B cell (primary cell): Measurements from ENCODE around the gene SLC2A9. TPM values are rescaled to one million over a fixed set of nuclear protein-coding genes. Genes with fewer than 3 reads are reported as not detected.

Experiments used
- ATAC-seq: fragments of 200-7000 bp; cut with Tn5 transposase; one replicate; pipeline ENCODE4 v1.10.0; 2021; ENCODE audit warnings: low read depth, mild to moderate bottlenecking, moderate number of reproducible peaks, moderate library complexity
- CTCF ChIA-PET: fragments of 350-600 bp; sonication (Branson Sonifier 250); formaldehyde crosslinking; loops from one replicate; lab custom pipeline; 2021; ENCODE audit warnings: antibody characterized with exemption, inconsistent platforms; lab: Charles Lee
- POLR2A ChIA-PET: fragments of 350-600 bp; sonication (Branson Sonifier 250); formaldehyde crosslinking; loops from one replicate; lab custom pipeline; 2021; ENCODE audit warnings: antibody characterized with exemption; lab: Charles Lee
- DNase-seq: peaks from one replicate; pipeline ENCODE4 v3.0.0; 2013
- H2AFZ ChIP-seq: 2 replicates; pipeline ENCODE4 v1.6.1; 2012; ENCODE audit warnings: mild to moderate bottlenecking, low read depth, low read length; ENCODE audit not compliant: insufficient read depth, poor library complexity, severe bottlenecking
- H3K27ac ChIP-seq, 2 donors: 1 replicate in 1 of 2; 2 replicates in 1 of 2; pipeline ENCODE4 v1.5.1; 2012 to 2013; ENCODE audit warnings: low read length in 2 of 2, mild to moderate bottlenecking in 2 of 2, moderate library complexity in 1 of 2
- H3K27me3 ChIP-seq, 4 experiments: fragments of 200-600 bp in 1 of 4; sonication (generic) in 1 of 4; replicated peaks in 1 of 4; 1 replicate in 2 of 4; 2 replicates in 2 of 4; pipeline versions ENCODE4 v1.6.1 to v1.7.0; 2013 to 2016; ENCODE audit warnings: low read length in 3 of 4, mild to moderate bottlenecking in 2 of 4, mixed read lengths in 1 of 4, moderate library complexity in 1 of 4; ENCODE audit not compliant: insufficient read depth in 4 of 4, control insufficient read depth in 3 of 4; ENCODE audit errors: control extremely low read depth in 1 of 4
- H3K36me3 ChIP-seq, 2 experiments: replicated peaks in 1 of 2; 1 replicate in 1 of 2; 2 replicates in 1 of 2; pipeline versions ENCODE4 v1.6.1 to v1.7.1; 2013; ENCODE audit warnings: low read length in 1 of 2; ENCODE audit not compliant: insufficient read depth in 2 of 2, control insufficient read depth in 1 of 2; ENCODE audit errors: control extremely low read depth in 1 of 2, extremely low read depth in 1 of 2
- H3K4me1 ChIP-seq, 2 donors: fragments of 200-600 bp in 1 of 2; sonication (generic) in 1 of 2; 1 replicate in 1 of 2; 2 replicates in 1 of 2; pipeline versions ENCODE4 v1.5.1 to v1.6.1; 2013 to 2017; ENCODE audit warnings: low read length in 2 of 2; ENCODE audit not compliant: control insufficient read depth in 2 of 2, insufficient read depth in 2 of 2
- H3K4me2 ChIP-seq: replicated peaks from 2 replicates; pipeline ENCODE3; 2012; ENCODE audit warnings: mild to moderate bottlenecking, low read depth, low read length; ENCODE audit not compliant: poor library complexity, severe bottlenecking
- H3K4me3 ChIP-seq, 5 experiments: fragments of 200-600 bp in 1 of 5; sonication (generic) in 1 of 5; 1 replicate in 3 of 5; 2 replicates in 2 of 5; pipeline versions ENCODE4 v1.5.1 to v1.7.0; 2011 to 2016; ENCODE audit warnings: low read length in 4 of 5, mild to moderate bottlenecking in 4 of 5, low read depth in 2 of 5, control low read depth in 1 of 5, moderate library complexity in 1 of 5; ENCODE audit not compliant: insufficient read depth in 1 of 5; ENCODE audit errors: control extremely low read depth in 1 of 5, extremely low read depth in 1 of 5
- H3K79me2 ChIP-seq: fragments of 200-600 bp; sonication (generic); one replicate; pipeline ENCODE4 v1.6.0; 2016; ENCODE audit warnings: low read length; ENCODE audit not compliant: control insufficient read depth, insufficient read depth
- H3K9ac ChIP-seq: fragments of 200-600 bp; sonication (generic); 2 replicates; pipeline ENCODE4 v1.6.1; 2017; ENCODE audit warnings: mild to moderate bottlenecking, low read length, moderate library complexity
- H3K9me3 ChIP-seq, 3 donors: one replicate each; pipeline versions ENCODE4 v1.6.1 to v1.7.1; 2013; ENCODE audit warnings: low read length in 2 of 3; ENCODE audit not compliant: control insufficient read depth in 2 of 3, insufficient read depth in 1 of 3; ENCODE audit errors: control extremely low read depth in 1 of 3
- H4K20me1 ChIP-seq: 2 replicates; pipeline ENCODE4 v1.6.0; 2012; ENCODE audit warnings: mild to moderate bottlenecking, low read length; ENCODE audit not compliant: insufficient read depth, control insufficient read depth, poor library complexity, severe bottlenecking
- H3K27ac Mint-ChIP-seq: one replicate; pipeline ENCODE4 v1.8.0; 2021; ENCODE audit warnings: mixed read lengths
- H3K27me3 Mint-ChIP-seq: one replicate; pipeline ENCODE4 v1.8.0; 2021; ENCODE audit warnings: mixed read lengths
- H3K4me1 Mint-ChIP-seq: one replicate; pipeline ENCODE4 v1.8.0; 2021; ENCODE audit warnings: mixed read lengths
- H3K4me3 Mint-ChIP-seq: one replicate; pipeline ENCODE4 v1.8.0; 2021; ENCODE audit warnings: mixed read lengths
- H3K9me3 Mint-ChIP-seq: one replicate; pipeline ENCODE4 v1.8.0; 2022; ENCODE audit warnings: mixed read lengths; ENCODE audit not compliant: insufficient read depth
- CTCF ChIP-seq: fragments of 200-600 bp; IDR thresholded peaks from one replicate; pipeline ENCODE4 v1.8.0; 2022; ENCODE audit warnings: antibody characterized with exemption, mild to moderate bottlenecking
- EZH2 ChIP-seq: IDR thresholded peaks from 2 replicates; pipeline ENCODE4 v1.6.1; 2012; ENCODE audit warnings: borderline replicate concordance, low read depth, mild to moderate bottlenecking, moderate library complexity, low read length; ENCODE audit not compliant: insufficient read depth, poor library complexity, severe bottlenecking
- WGBS: methylation state at CpG from one replicate; pipeline ENCODE4 v1.1.5; 2013; ENCODE audit warnings: missing lambda C conversion rate; ENCODE audit not compliant: insufficient coverage; 5-methylcytosine and 5-hydroxymethylcytosine counted together
- intact Hi-C: fragments of 100-400 bp; cut with micrococcal nuclease; formaldehyde crosslinking; loops from one replicate; pipeline ENCODE4 v1.10.0; 2022
- polyA plus RNA-seq: library from polyadenylated mRNA; depleted of rRNA; stranded (reverse); fragments of >200 nt; gene quantifications from 2 replicates; pipeline ENCODE4 v1.2.3, GENCODE V29; 2012
- total RNA-seq, 2 donors: library from RNA; stranded (reverse); fragments of 120-200 nt in 1 of 2; gene quantifications; 1 replicate in 1 of 2; 2 replicates in 1 of 2; pipeline versions ENCODE4 v1.2.3 to v1.2.4, GENCODE V29; 2013 to 2022

SLC2A9 gene
- total and polyA plus RNA-seq, 2 donors (not counting 1 experiment from before 2014, with no cell fraction given): 0.89 to 2.1 TPM

- no peak overlapping the region for H3K4me3 Mint-ChIP-seq
- no peak for DNase-seq
- H3K4me2 ChIP-seq: no peak overlapping the region
- no peak overlapping the region for H2AFZ ChIP-seq
- no peaks in the 10 kb centered on the region for H3K79me2 ChIP-seq
- no CpG with 5 or more reads among the region's 2 CpGs for WGBS
- no peak overlapping the region for H3K27ac ChIP-seq
- no peak for TF ChIP-seq CTCF
- intact Hi-C loops: no loop called here
- ChIA-PET CTCF (no interaction called here), POLR2A (no interaction called here)
- H3K27ac Mint-ChIP-seq: no peak overlapping the region
- no peaks in the 10 kb centered on the region for H3K4me1 ChIP-seq
- no peaks in the 10 kb centered on the region for H4K20me1 ChIP-seq
- H3K9me3 ChIP-seq: no peaks in the 10 kb centered on the region
- no peaks in the 10 kb centered on the region for H3K9me3 Mint-ChIP-seq
- no peak for ATAC-seq
- no peak overlapping the region for H3K9ac ChIP-seq
- H3K4me1 Mint-ChIP-seq: no peaks in the 10 kb centered on the region
- H3K4me3 ChIP-seq: no peak overlapping the region
- H3K27me3 Mint-ChIP-seq: peaks cover 3% of the 10 kb centered on the region
- no peaks in the 10 kb centered on the region for H3K36me3 ChIP-seq
- H3K27me3 ChIP-seq: no peaks in the 10 kb centered on the region
Observed at GRCh38 chr4:9832640-9833039, 188.7 kb downstream of the SLC2A9 start.

GRCh38 chr4:9826551-9826950 is 194.7 kb downstream of the SLC2A9 start:
- ATAC-seq: no peak
- TF ChIP-seq CTCF (no peak), EZH2 (no peak)
- Mint-ChIP-seq H3K4me3 (no peak overlapping the region), H3K27me3 (peaks cover 9% of the 10 kb centered on the region), H3K9me3 (no peaks in the 10 kb centered on the region), H3K27ac (no peak overlapping the region), H3K4me1 (no peaks in the 10 kb centered on the region)
- no peak overlapping the region for H3K4me2 ChIP-seq
- H3K9ac ChIP-seq: no peak overlapping the region
- peaks cover 0 to 4% (median 0%) of the 10 kb centered on the region in 4 experiments for H3K27me3 ChIP-seq
- no peak overlapping the region for H3K4me3 ChIP-seq
- H3K4me1 ChIP-seq: no peaks in the 10 kb centered on the region
- POLR2A ChIA-PET: no interaction called here
- H3K79me2 ChIP-seq: no peaks in the 10 kb centered on the region
- WGBS: no CpG with 5 or more reads among the region's 1 CpG
- H2AFZ ChIP-seq: no peak overlapping the region
- no peak for DNase-seq
- no peaks in the 10 kb centered on the region for H4K20me1 ChIP-seq
- no peaks in the 10 kb centered on the region for H3K9me3 ChIP-seq
- H3K36me3 ChIP-seq: no peaks in the 10 kb centered on the region
- CTCF ChIA-PET: no interaction called here
- H3K27ac ChIP-seq: no peak overlapping the region
- intact Hi-C loops: no loop called here
